Endothelial cell of umbilical vein (primary cell): Measurements from ENCODE around the gene SCUBE3.

Experiments
- EZH2 ChIP-seq: IDR thresholded peaks from 2 replicates; pipeline ENCODE4 v1.6.1; 2012; ENCODE audit warnings: borderline replicate concordance, low read depth, mild to moderate bottlenecking, moderate library complexity, low read length, inconsistent platforms; ENCODE audit not compliant: severe bottlenecking
- FOS ChIP-seq: IDR thresholded peaks from 2 replicates; pipeline ENCODE4 v1.6.1; 2011; ENCODE audit warnings: mild to moderate bottlenecking, low read length, moderate library complexity, borderline replicate concordance; ENCODE audit not compliant: insufficient read depth
- POLR2A ChIP-seq: IDR thresholded peaks from 2 replicates; pipeline ENCODE4 v1.6.1; 2012; ENCODE audit warnings: low read depth, mild to moderate bottlenecking, control low read depth, low read length
- TF ChIP-seq, protein P1 (sequence below), 2 donors: IDR thresholded peaks; 1 replicate in 1 of 2; 2 replicates in 1 of 2; pipeline ENCODE4 v1.5.1; 2011; ENCODE audit warnings: low read length in 2 of 2, mild to moderate bottlenecking in 2 of 2, moderate library complexity in 2 of 2, control low read depth in 1 of 2, inconsistent platforms in 1 of 2, low read depth in 1 of 2; ENCODE audit not compliant: insufficient read depth in 1 of 2; ENCODE audit errors: extremely low read depth in 1 of 2

DNA sequence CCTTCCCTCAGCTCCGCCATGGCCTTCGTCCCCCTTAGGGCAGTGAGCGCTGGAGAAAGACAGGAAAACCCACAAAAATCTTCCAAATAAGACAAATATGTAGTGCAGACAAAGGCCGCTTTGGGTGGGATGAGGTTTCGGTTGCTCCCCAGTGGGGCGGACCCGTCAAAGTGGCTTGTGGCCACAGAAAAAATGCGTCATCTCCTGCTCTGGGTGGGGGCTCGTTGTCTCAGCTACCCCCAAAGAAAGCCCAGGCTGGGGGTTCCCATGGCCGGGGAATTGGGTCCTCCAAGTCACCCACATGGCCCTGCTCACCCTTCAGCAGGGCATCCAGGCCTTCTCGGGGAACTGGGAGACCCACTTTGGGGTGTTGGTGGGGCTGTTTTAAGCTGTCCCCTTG lies 21.9 kb upstream of the SCUBE3 start:
- TF ChIP-seq, protein P1, sequence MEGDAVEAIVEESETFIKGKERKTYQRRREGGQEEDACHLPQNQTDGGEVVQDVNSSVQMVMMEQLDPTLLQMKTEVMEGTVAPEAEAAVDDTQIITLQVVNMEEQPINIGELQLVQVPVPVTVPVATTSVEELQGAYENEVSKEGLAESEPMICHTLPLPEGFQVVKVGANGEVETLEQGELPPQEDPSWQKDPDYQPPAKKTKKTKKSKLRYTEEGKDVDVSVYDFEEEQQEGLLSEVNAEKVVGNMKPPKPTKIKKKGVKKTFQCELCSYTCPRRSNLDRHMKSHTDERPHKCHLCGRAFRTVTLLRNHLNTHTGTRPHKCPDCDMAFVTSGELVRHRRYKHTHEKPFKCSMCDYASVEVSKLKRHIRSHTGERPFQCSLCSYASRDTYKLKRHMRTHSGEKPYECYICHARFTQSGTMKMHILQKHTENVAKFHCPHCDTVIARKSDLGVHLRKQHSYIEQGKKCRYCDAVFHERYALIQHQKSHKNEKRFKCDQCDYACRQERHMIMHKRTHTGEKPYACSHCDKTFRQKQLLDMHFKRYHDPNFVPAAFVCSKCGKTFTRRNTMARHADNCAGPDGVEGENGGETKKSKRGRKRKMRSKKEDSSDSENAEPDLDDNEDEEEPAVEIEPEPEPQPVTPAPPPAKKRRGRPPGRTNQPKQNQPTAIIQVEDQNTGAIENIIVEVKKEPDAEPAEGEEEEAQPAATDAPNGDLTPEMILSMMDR (IDR thresholded peaks at IDR 0.05; ENCODE audit: extremely low read depth in 1 of 2, insufficient read depth in 1 of 2, low read depth in 1 of 2, low read length in 2 of 2), result no peak
- no peak for TF ChIP-seq FOS
- TF ChIP-seq POLR2A, result no peak
- TF ChIP-seq EZH2, result no peak
